DOHH2 (cell line): ENCODE data around the gene AP1S3.
A peak's percentile ranks its signal among the peaks of the same experiment; 100 is the strongest.

Experiments used
- EZH2phosphoT487 ChIP-seq: fragments of 200-600 bp; sonication (generic); IDR thresholded peaks from 2 replicates; pipeline ENCODE4 v1.6.1; 2017; ENCODE audit warnings: borderline replicate concordance, mild to moderate bottlenecking, antibody characterized with exemption, low read length, moderate library complexity, mixed read lengths
- TF ChIP-seq, protein P1 (sequence below): fragments of 200-600 bp; sonication (generic); IDR thresholded peaks from one replicate; pipeline ENCODE4 v1.5.1; 2014; ENCODE audit warnings: antibody characterized with exemption, mild to moderate bottlenecking, low read depth, low read length; ENCODE audit not compliant: poor library complexity, severe bottlenecking

DNA sequence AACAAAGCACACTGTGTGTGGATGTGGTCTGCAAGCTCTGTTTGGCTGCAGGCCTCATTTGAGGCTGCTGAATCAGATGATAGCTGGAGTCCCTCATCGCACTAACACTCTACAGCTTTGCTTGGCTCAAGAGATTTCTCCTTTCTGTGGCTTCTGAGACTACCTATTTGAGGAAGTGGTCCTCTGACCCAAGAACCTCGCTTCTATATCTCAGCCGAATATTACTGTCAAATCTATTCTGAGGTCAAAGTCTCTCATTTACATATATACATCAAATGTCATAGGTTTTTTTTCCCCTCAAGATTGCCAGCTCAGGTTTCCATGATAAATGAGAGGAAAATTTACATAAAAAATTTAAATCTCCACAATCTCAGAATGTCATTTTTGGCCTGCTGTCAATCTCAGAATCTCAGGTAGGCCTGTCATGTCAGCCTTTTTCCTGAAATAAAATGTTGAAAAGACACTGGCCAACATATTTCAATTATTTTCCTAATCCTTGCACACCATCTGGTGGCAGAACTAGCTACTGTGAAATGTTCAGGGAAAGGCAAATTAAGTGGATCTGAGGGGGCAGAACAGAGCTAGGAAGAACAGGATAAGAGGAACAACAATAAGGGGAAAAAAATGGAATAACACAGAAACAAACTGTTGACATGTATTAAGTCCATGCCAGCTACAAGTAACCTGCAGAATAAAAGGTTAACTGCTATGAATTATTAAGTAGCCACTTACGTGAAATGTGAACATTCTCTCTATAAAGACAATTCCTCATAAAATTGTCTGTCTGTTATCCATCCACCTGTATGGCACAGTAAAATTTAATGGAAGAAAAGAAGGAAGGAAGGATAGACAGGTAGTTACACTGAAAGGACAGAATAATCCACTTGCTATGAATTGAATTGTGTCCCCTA lies 39.3 kb downstream of the AP1S3 start:
- TF ChIP-seq, protein P1, sequence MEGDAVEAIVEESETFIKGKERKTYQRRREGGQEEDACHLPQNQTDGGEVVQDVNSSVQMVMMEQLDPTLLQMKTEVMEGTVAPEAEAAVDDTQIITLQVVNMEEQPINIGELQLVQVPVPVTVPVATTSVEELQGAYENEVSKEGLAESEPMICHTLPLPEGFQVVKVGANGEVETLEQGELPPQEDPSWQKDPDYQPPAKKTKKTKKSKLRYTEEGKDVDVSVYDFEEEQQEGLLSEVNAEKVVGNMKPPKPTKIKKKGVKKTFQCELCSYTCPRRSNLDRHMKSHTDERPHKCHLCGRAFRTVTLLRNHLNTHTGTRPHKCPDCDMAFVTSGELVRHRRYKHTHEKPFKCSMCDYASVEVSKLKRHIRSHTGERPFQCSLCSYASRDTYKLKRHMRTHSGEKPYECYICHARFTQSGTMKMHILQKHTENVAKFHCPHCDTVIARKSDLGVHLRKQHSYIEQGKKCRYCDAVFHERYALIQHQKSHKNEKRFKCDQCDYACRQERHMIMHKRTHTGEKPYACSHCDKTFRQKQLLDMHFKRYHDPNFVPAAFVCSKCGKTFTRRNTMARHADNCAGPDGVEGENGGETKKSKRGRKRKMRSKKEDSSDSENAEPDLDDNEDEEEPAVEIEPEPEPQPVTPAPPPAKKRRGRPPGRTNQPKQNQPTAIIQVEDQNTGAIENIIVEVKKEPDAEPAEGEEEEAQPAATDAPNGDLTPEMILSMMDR = peak; percentile 34
- no peak for TF ChIP-seq EZH2phosphoT487
